Endothelial cell of coronary artery (primary cell): ENCODE measurements around the gene WSB2. TPM values are rescaled to one million over a fixed set of nuclear protein-coding genes. Genes with fewer than 3 reads are reported as not detected.

Experiments
- total RNA-seq: library from RNA; depleted of rRNA; stranded (reverse); fragments of >200 nt; gene quantifications from 2 replicates; pipeline ENCODE4 v1.2.3, GENCODE V29; 2014

WSB2 gene
- 105 and 144 TPM in 2 replicates for total RNA-seq

DNA sequence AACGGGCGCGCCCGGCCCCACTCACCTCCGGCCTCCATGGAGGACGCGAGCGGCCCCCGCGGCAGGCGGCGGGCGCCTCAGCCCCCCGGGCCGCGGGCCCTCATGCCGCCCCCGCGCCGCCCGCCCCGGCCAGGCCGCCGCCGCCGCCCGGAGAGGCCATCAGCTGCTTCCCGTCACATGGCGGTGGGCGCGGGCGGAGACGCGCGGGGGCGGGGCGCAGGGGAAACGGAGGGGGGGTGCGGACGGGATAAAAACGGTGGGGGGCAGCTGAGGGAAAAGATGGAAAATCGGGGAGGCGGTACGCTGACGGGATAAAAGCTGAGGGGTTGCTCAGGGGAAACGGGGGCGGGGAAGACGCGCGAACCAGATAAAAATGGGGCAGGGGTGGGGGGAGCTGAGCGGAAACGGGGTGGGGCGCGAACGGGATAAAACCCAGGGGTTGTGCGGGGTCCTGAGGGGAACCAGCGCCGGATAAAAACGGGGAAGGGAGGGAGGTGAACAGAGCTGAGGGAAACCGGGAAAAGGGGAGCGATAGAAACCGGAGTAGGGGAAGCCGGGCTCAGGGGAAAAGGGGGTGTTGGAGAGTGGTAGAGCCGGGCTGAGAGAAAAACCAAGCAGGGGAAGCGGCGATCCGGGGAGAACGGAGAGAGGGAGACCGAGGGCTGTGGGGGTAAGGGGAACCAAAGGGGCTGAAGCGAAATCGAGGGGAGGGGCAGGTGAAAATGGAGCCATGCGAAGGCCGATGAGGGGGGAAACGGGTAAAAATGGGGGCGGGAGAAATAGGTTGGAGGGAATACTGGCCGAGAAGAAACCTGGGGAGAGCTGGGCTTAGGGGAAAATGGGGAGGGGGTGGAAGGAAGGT lies at the start of gene WSB2:
TSS of gene WSB2 (minus strand) at position 169 of the 862 bp plus-strand sequence. CDS start at position 38, 131 bp downstream.

DNA sequence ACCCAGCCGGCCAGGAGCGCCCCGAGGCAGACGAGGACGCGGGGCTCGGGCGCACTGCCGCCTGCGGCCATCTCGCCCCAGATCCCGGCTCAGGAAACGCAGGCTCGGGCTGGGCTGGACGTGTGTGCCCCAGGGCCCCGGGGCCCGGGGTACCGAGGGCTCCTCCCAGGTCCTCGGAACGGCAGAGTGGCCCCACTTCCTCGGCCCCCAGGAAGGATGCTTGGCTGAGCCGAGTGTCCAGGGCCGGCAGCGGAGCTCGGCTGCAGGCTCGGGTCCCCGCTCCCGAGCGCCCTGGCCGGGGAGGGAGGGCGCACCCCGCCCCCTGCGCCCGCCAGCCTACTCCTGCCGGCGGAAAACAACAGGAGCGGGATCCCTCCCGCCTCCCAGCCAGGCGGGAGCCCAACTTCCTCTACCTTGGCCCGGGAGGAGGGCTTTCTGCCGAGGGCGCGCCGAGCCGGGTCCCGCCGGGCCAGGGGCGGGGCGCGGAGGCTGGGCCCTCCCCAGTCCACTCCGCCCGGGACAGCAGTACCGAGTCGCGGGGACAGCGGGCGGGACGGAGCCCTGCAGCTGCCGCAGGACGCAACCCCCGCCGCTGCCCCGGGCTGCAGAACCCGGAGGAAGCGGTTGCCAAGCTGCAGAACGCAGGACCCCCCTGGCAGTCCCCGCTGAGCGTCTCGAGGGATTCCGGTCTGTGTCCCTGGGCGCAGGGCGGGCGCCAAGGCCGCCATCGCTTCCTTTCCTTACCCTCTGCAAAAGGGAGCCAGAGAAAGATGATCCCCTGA lies 42.8 kb upstream of the WSB2 start, which contains the start of gene VSIG10:
TSS of gene VSIG10 (minus strand) at position 411 of the 782 bp plus-strand sequence. CDS start at position 71, 340 bp downstream.

DNA sequence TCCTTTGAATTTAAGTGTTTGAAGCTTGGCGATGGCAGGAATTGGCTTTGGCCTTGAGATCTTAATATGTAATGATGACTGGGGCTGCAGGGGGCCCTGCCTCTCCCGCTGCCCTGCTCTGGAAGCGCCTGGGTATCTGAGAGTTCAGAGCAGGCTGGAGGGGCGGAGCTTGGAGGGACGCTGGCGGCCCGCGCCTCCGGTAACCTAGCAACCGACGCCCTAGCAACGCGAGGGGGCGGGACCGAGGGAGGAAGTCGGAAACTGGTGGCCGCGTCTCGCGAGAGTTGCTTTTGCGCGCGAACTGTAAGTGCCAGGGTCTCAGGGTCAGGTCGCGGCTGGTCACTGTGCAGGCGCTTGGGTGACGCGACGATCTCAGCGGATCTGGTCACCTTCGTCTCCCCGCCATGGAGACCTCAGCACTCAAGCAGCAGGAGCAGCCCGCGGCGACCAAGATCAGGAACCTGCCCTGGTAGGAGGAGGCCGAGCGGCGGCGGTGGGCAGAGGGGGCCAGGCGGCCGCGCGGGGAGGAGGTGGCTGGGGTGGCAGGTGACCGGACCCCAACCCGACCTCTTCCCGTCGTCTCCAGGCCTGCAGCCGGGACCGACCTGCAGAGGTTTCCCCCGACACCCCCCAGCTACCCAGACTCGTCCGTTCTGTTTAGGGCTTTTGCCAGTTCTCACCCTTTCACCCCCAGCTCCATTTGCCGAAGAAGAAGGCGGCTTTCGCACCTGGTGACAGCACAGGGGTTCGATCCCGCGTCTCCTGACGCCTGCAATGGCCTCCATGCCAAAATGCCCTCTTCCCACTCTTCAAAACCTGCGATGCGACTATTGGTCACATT lies 44.3 kb downstream of the WSB2 start, which contains the start of gene RFC5:
TSS of gene RFC5 (plus strand) at position 280 of the 841 bp plus-strand sequence. CDS start at position 405, 125 bp downstream.

Other genes starting within 250 kb of the WSB2 start
- gene KSR2, start 92.2 kb downstream of the WSB2 start, total RNA-seq = 0.28 and 0.90 TPM in 2 replicates
- 12.0 and 19.7 TPM in 2 replicates for gene RFC5, start 44.5 kb downstream of the WSB2 start, total RNA-seq
- 16.1 and 22.9 TPM in 2 replicates for gene VSIG10, start 42.8 kb upstream of the WSB2 start, total RNA-seq
- gene PEBP1, start 74.9 kb upstream of the WSB2 start, total RNA-seq = 147 and 153 TPM in 2 replicates